KOPT-K1 (cell line): Measurements from ENCODE around the gene HS3ST4.
"Not testable (repeated sequence)": the region's sequence is repeated elsewhere in the genome, so short reads cannot be mapped to it uniquely, and the experiment has no call there.

ENCODE experiments used
- H3K27ac ChIP-seq: fragments of 200-600 bp; sonication (generic); 2 replicates; pipeline ENCODE4 v1.5.1; 2016; ENCODE audit warnings: antibody characterized with exemption, mild to moderate bottlenecking, low read depth, low read length; ENCODE audit not compliant: poor library complexity, severe bottlenecking
- H3K36me3 ChIP-seq: fragments of 200-600 bp; sonication (generic); 2 replicates; pipeline ENCODE4 v1.5.1; 2017; ENCODE audit warnings: antibody characterized with exemption, mild to moderate bottlenecking, low read length, moderate library complexity; ENCODE audit not compliant: insufficient read depth
- H3K9me3 ChIP-seq: fragments of 200-600 bp; sonication (generic); 2 replicates; pipeline ENCODE4 v1.5.1; 2017; ENCODE audit warnings: antibody characterized with exemption, low read length, mild to moderate bottlenecking; ENCODE audit not compliant: insufficient read depth, poor library complexity, severe bottlenecking

The HS3ST4 gene

DNA sequence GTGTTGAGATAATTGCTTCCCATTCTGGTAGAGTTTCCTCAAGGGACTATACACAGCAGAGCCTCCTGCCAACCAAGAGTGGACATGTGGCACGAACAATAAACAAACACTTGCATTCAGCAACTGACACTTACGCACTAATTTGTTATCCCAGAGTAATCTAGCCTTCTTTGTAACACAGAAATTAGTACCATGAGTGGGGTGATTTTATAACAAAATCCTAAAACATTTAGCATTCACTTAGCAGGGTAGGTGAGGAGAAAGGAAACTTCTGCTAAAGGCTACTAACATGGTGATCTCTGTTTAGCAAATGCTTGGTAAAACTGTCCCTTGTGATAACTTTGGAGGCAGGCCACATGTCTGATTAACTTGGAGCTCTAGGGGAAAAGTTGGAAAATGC, 325.2 kb downstream of the HS3ST4 start:
- no peaks in the 10 kb centered on the region for H3K36me3 ChIP-seq
- peaks cover 16% of the 10 kb centered on the region for H3K9me3 ChIP-seq
- H3K27ac ChIP-seq, result no peak overlapping the region

DNA sequence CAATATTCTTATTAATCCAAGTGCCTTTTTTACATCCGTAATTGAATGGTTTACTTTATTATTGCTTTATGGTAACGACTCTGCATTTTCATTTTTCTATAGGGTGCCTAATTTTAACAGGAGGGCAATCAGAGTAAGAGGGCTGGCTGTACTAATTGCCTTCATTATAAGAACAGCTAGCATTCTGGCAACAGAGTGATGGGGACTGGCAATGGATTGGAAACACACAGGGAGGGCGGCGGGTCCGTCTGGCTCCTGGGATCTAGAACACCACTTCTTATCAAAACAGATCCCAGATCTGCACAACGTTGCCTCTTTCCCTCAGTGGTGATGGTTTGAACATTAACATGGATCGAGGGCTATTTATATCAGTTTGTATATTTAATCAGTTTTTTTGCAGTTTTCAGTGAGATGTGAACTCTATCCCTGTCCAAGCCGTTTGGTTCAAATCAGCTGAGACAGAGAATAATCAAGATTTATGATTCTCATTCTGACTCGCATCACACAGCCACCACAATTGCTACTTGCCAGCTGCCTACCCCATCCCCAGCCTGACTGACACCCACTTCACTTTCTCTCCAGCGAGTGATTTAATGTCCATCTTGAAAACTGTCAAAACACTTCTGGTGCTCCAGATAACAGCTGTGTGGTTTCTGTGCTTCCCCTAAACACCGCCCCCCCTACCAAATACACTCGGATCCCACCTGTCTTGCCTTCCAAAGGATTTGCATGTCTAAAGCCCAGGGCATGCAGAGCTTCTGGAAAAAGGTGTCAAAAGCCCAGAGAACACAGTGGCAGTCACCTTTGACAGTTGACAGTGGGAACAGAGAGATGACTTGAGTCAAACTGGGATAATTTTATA, 327.9 kb downstream of the HS3ST4 start:
- Histone ChIP-seq H3K27ac (no peak overlapping the region), H3K9me3 (peaks cover 16% of the 10 kb centered on the region), H3K36me3 (no peaks in the 10 kb centered on the region)

DNA sequence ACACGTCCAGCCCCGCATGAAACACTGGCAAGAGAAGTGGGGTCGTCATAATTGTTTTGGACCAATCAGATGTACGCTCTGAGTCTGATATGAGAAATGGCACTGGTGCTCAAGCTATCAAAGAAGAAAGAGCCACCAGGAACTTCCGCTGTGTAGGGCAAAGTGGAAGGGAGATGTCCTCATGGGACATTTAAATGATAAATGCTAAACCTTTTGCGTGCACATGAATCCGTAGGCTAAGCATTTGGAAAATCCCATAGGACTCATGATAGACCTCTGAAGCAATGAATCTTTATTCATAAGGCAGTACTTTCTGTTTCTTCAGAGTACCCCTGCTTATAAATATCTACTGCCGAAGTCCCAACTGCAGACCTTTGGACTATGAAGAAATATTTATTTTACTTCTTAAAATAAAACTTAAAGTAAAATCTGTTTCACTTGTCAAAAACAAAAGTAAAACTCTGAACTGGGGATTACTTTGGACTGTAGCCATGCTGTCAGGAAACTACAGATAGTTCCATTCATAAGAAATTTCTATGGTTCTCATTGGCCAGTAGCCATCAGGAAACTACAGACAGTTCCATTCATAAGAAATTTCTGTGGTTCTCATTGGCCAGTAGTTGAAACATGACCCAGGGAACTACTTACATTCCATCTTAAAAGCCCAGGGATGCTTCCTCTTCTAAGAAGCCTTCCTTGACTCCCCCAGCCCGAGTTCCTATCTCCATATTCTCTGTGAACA, 335.1 kb downstream of the HS3ST4 start:
- Histone ChIP-seq H3K9me3 (no peaks in the 10 kb centered on the region), H3K27ac (no peak overlapping the region), H3K36me3 (no peaks in the 10 kb centered on the region)

DNA sequence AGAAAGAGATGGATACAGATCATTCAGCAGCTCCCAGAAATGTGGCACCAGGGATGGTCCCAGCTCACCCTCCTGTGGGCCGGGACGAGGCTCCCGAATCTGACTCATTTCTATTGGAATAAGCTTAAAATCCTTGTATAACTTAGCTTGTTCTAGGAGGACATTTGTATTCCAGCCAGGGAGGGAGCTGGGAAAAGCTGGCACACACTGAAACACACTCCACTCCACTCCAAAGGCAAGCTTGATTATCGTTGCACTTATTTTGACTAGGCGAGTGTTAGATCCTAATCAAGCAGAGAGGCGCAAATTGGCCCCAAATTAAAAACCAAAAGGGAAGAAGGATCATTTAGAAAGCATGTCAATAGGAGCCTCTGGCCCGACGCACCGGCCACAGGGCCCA, 339.5 kb downstream of the HS3ST4 start:
- H3K9me3 ChIP-seq, result no peaks in the 10 kb centered on the region
- no peak overlapping the region for H3K27ac ChIP-seq

DNA sequence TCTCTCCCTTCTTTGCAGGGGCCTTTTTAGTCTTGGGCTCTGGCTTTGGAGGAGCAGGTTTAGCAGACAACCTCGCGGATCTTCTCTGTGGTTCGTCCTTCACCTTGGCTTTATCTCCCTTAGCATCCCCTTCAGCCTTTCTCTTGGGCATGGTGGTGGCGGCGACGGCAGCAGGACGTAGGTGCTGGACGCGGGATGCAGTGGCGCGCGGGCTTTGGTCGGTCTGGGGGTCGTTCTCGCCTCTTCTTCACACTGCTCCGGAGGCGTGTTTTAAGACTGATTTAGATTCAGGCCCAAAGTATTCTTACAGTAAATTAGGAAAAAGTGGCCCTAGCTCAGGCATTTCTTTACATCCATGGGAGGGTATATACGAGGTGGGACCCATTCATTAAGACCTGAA, 340.9 kb downstream of the HS3ST4 start:
- H3K27ac ChIP-seq, H3K36me3 ChIP-seq, H3K9me3 ChIP-seq: not testable (repeated sequence)

More for the DNA sequence above, 339.5 kb downstream of the HS3ST4 start:
- H3K36me3 ChIP-seq, result no peaks in the 10 kb centered on the region

DNA sequence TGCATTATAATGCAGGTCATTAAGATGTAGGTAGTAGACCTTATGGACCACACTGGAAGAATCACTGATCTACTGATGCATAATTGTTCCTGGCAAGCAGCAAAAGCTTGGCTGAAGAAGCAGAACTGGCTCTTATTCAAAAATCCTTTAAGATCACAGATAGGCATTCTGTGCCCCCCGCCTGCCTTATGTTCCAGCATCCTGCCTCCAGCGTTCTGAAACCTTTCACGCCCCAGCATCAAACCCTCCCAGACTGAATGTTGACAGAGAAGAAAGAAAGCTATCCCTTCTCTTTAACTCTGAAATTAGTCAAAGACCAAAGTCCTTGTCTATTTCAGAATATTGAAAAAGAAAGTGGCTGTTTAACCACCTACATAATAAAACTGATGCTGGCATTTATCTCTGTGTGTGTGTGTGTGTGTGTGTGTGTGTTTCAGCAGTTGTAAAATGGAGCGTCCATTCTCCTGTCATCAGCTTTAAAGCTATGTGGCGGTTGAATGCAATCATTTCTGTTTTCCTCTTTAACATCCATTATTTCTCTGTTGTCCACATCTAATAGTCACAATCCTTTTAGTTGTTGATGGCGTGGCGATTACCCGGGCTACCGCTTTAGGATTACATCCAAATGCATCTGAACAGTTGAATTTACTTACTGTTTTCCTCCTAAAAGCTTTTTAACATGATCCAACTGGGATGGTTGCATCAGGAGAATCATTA, 350.4 kb downstream of the HS3ST4 start:
- Histone ChIP-seq H3K36me3 (no peaks in the 10 kb centered on the region), H3K9me3 (no peaks in the 10 kb centered on the region), H3K27ac (no peak overlapping the region)

DNA sequence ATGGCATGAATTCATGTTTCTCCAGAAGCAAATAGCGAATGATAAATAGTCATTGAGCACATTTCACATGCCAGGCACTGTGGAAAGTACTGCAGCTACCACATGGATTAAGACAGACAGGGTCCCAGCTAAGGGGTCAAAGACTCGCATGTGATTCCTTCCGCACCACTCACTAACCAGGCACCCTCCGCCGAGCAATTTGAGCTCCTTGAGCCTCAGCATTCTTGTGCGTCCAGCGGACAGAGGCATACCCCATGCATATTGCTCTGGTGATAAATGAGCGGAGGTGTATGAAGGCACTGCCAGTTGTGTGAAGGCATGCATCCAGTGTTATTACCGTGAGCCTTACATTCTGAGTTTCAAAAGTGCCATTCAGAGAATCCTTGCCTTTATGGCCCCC, 358.7 kb downstream of the HS3ST4 start:
- Histone ChIP-seq H3K27ac (no peak overlapping the region), H3K36me3 (no peaks in the 10 kb centered on the region), H3K9me3 (no peaks in the 10 kb centered on the region)

DNA sequence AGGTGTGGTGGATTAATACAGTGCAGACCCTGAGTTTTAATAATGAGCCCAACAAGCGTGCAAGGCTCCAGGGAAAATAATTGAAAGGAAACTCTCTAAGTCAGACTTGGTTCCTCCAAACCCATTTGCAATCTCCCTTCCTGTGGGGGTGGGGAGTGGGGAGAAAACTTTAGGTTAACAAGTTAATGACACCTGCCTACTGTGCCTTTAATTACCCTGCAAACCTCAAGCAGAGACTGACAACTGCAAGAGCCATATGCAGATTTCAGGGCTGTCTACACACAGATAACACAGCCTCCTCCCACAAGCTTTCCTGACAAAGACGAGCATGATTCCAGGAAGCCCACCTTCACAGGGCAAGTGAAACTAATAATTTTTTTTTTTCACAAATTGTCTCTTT, 359.3 kb downstream of the HS3ST4 start:
- H3K36me3 ChIP-seq, result no peaks in the 10 kb centered on the region
- no peak overlapping the region for H3K27ac ChIP-seq

DNA sequence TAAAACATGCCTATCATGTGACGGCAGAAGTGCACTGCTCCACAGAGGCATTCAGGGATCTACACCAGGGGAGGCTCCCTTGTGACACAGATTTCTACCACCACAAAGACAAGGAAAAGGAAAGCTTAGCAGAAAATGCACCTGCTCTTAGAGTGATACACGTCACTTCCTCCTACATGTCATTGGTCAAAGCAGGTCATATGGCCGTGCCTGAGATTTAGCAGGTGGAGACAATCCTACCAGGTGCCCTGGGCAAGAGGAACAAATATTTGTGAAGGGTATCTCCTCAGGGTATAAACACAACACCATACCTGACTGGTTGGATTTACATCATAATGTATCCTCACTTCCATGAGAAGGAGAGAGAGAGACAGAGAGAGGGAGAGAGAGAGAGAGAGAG, 362.1 kb downstream of the HS3ST4 start:
- H3K36me3 ChIP-seq, result no peaks in the 10 kb centered on the region
- no peaks in the 10 kb centered on the region for H3K9me3 ChIP-seq
- no peak overlapping the region for H3K27ac ChIP-seq

More for the DNA sequence above, 359.3 kb downstream of the HS3ST4 start:
- no peaks in the 10 kb centered on the region for H3K9me3 ChIP-seq

DNA sequence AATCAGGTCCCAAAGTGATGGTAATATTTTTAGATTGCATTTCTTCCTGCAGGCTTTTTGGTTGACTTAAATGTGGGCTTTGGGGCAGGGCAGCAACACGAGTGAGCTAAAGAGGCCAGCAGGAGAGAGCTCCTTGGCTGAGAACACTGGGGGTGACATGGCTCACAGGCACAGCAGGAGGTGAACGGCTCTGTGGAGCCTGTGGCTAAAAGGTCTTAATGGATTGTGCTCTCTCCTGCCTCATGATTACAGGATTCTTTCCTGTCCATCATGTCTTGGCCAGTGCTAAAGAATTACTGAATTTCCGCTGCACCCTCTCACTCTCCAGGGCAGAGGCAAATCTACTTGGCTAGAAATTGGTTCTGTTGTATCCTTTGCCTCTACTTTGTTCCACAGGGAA, 366.6 kb downstream of the HS3ST4 start:
- Histone ChIP-seq H3K27ac (no peak overlapping the region), H3K9me3 (no peaks in the 10 kb centered on the region)

DNA sequence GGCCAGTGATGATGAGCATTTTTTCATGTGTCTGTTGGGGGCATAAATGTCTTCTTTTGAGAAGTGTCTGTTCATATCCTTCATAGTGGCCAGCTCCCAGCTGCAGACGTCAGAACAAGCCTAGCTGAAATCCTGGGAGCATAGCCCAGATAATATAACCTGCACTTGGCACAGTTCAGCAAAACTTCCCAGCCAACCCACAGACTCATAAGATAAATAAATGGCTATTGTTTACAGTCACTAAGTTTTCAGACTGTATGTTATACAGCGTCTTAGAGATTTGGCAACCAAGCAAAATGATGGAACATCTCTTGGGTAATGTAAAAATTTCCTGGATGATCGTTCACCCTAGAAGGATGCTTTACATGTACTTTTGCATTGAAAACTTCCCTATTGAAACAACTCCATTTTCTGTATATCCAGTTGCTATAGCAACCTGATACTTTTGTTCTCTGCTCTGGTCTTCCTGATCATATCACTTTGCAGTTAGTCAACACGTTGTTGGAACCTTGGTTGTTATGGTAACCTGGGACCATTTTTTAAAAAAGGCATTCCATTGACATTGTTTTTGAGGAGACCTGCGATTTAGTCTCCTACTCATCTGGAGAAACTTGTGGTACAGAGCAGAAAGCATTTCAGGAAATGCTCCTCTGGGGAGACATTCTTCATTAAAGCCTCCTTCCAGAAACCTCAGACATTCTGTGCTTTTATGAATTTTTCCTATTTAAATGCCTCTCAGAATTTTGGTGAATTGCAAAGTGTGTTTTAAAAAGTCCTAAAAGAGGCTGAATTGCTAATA, 378.7 kb downstream of the HS3ST4 start:
- H3K36me3 ChIP-seq, result no peaks in the 10 kb centered on the region
- H3K9me3 ChIP-seq, result no peaks in the 10 kb centered on the region
- H3K27ac ChIP-seq, result no peak overlapping the region

More for the DNA sequence above, 366.6 kb downstream of the HS3ST4 start:
- H3K36me3 ChIP-seq, result no peaks in the 10 kb centered on the region

DNA sequence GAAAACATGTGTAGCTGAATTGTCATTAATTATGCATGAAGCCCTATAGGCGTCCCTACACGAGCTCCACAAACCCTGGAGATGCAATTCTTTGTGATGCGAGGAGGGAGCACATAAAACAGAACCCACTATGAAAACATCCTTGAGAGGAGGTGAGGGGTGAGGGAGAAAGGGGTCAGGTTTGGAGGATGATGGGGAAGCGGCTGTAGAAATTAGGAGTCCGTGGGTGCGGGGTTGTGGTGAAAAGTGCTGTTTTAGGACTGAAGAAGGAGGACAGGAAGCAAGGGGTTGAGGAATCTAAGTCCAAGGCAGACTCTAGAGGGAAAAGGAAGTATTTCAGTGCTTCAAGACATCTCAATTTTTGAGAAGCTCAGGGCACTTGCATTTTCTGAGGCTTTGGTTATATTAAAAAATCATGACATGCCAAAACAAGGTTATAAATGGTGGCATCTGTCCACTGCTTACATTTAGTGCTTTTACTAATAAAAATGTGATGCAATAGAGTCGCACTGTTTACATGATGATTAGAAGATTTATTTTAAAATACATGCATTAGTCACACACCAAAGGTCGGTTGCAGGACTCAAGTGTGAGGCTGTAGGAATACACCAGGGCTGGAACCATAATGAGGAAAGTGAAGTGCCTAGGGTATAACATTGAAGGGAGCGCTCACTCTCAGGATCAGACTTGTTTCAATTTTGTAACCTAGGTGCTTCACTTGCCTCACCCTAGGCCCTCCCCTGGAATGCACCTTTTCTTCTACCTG, 379.5 kb downstream of the HS3ST4 start:
- Histone ChIP-seq H3K27ac (no peak overlapping the region), H3K9me3 (peaks cover 4% of the 10 kb centered on the region), H3K36me3 (no peaks in the 10 kb centered on the region)

DNA sequence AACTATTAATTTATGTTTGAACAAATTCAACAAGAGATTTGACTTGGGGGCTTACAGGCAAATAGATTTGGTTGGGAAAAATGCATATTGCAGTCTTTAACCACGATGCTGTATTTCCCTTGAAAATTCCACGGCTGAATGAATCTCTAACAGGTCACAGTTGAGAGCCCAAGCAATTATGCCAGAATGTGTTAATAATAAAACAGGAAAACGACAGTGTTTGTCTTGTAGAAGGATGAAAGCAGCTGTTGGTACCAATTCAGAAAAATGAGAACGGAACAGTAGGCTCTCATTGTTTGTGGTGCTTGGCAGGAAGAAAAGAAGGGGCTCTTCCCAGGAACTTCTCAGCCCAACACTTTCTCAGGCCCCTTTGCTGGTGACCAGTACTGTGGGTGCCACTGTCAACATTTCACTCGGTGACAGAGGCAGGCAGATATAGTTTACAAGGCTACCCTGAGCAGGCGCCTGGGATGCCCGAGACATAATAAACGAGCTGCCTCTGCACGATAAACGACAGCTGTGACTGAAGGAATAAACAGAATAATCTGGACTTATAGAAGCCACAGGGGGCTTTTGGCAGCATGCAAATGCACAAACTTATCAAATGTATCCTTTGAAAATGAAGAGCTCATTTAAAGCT, 387.1 kb downstream of the HS3ST4 start:
- Histone ChIP-seq H3K9me3 (peaks cover 5% of the 10 kb centered on the region), H3K27ac (no peak overlapping the region), H3K36me3 (no peaks in the 10 kb centered on the region)

DNA sequence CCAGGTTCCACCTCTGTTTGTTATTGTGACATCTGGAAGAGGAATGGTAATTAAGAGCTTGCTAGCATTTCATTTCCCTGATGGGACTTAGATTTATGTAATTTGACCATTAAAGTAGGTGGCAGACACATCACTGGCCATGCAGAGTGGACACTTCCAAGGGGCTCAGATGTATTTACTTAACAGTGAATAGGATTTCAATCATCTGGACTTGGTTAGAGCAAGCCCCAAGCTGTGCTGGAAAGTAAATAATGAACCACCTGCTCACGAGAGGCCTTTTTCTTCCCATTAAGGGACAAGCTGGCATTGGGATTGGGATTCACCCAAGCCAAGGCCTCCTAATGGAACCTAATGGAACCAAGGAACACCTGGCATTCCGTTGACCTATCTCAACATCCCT, 395.3 kb downstream of the HS3ST4 start:
- H3K27ac ChIP-seq, result no peak overlapping the region
- H3K9me3 ChIP-seq, result no peaks in the 10 kb centered on the region
- no peaks in the 10 kb centered on the region for H3K36me3 ChIP-seq
